ENCODE data around the gene SMARCD3. TPM values are rescaled to one million over a fixed set of nuclear protein-coding genes. Genes with fewer than 3 reads are reported as not detected.
A peak's percentile ranks its signal among the peaks of the same experiment; 100 is the strongest.

The SMARCD3 gene
- total and polyA plus RNA-seq, 9 of the 15 experiments (the other 6 are each of a cell fraction or from before 2014, with no cell fraction given), result 0.43 to 3.6 (median 2.6) TPM

DNA sequence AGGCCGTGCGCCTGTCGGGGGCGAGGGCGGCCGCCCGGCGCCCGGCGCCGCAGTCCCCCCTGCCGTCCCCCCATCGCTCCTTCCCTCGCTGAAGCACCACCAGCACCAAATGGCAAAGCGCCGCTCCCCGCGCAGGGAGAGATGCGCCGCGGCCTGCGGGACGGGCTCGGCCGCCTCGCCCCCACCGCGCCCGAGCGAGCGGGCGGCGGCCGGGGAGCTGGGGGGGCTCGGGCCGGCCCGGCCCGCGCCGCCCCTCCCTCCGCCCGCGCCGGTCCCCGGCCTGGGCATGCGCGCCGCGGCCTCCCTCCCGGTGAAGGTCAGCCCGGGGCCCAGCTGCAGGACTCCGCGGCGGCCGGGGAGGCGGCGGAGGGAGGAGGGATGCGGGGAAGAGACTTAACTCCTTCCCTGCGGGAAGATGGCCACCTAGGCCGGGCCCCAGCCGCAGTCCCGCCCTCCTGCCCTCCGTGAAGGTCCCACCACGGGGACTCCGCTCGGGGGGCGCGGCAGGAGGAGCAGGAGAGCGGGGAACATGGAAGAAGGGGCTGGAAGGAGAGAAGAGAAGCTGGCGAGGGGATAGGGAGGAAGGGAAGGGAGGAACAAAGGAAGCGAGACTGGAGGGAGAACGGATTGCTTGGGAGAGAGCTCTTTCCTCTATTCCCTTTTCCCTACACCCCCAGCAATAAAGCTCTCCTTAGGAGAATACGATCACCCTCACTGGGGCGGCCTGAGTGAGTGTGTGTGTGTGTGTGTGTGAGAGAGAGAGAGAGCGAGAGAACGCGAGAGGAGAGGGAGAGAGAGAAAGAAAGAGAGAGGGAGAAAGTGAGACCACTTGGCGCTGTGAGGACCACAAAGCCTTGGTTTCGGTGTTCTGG lies 3.4 kb upstream of the SMARCD3 start (continued):
- TF ChIP-seq, protein P1, sequence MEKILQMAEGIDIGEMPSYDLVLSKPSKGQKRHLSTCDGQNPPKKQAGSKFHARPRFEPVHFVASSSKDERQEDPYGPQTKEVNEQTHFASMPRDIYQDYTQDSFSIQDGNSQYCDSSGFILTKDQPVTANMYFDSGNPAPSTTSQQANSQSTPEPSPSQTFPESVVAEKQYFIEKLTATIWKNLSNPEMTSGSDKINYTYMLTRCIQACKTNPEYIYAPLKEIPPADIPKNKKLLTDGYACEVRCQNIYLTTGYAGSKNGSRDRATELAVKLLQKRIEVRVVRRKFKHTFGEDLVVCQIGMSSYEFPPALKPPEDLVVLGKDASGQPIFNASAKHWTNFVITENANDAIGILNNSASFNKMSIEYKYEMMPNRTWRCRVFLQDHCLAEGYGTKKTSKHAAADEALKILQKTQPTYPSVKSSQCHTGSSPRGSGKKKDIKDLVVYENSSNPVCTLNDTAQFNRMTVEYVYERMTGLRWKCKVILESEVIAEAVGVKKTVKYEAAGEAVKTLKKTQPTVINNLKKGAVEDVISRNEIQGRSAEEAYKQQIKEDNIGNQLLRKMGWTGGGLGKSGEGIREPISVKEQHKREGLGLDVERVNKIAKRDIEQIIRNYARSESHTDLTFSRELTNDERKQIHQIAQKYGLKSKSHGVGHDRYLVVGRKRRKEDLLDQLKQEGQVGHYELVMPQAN (IDR thresholded peaks at IDR 0.05; ENCODE audit: borderline replicate concordance), result no peak
- TF ChIP-seq NR2C1 (IDR thresholded peaks at IDR 0.05), result no peak
- no peak for TF ChIP-seq NR2C1 (tag; IDR thresholded peaks at IDR 0.05)
- TF ChIP-seq ZBTB40 (IDR thresholded peaks at IDR 0.05), result 0 out of 2 replicates have a peak, but pooled peaks have one; percentile 25
- 0 out of 2 replicates have a peak, but pooled peaks have one; percentile 27 for TF ChIP-seq ZBTB40 (CRISPR knock-in tag; IDR thresholded peaks at IDR 0.05)
- TF ChIP-seq UBTF (IDR thresholded peaks at IDR 0.05; ENCODE audit: borderline replicate concordance in 1 of 2, low read depth in 2 of 2, low read length in 2 of 2), result peak in 1 of 2 experiments; percentile 30; a peak in 2 of 4 replicates
- TF ChIP-seq, protein P2, sequence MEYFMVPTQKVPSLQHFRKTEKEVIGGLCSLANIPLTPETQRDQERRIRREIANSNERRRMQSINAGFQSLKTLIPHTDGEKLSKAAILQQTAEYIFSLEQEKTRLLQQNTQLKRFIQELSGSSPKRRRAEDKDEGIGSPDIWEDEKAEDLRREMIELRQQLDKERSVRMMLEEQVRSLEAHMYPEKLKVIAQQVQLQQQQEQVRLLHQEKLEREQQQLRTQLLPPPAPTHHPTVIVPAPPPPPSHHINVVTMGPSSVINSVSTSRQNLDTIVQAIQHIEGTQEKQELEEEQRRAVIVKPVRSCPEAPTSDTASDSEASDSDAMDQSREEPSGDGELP (CRISPR knock-in tag; IDR thresholded peaks at IDR 0.05; ENCODE audit: borderline replicate concordance), result peak; percentile 73; the same call in 1 of the 2 replicates
- 0 out of 2 replicates have a peak, but pooled peaks have one; percentile 25 for TF ChIP-seq ETV5 (CRISPR knock-in tag; IDR thresholded peaks at IDR 0.05; ENCODE audit: low read depth)
- TF ChIP-seq, protein P3, sequence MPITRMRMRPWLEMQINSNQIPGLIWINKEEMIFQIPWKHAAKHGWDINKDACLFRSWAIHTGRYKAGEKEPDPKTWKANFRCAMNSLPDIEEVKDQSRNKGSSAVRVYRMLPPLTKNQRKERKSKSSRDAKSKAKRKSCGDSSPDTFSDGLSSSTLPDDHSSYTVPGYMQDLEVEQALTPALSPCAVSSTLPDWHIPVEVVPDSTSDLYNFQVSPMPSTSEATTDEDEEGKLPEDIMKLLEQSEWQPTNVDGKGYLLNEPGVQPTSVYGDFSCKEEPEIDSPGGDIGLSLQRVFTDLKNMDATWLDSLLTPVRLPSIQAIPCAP (CRISPR knock-in tag; IDR thresholded peaks at IDR 0.05; ENCODE audit: borderline replicate concordance), result no peak
- peak; percentile 81 for TF ChIP-seq CXXC5 (CRISPR knock-in tag; IDR thresholded peaks at IDR 0.05)

Data from K562 (cell line).